ENCODE measurements around the gene TDRD7.

The TDRD7 gene

GRCh38 chr9:97504381-97505216 is 92.7 kb downstream of the TDRD7 start:
- no peak for DNase-seq (ENCODE audit: low read depth in 2 of 2)

GRCh38 chr9:97505845-97506244 is 93.9 kb downstream of the TDRD7 start:
- DNase-seq (ENCODE audit: low read depth in 2 of 2) = no peak

GRCh38 chr9:97506306-97506705 is 94.4 kb downstream of the TDRD7 start:
- no peak for DNase-seq (ENCODE audit: low read depth in 2 of 2)

- no peak for DNase-seq (ENCODE audit: low read depth in 2 of 2)
Measured at GRCh38 chr9:97506787-97507186, 94.9 kb downstream of the TDRD7 start.

- no peak for DNase-seq (ENCODE audit: low read depth in 2 of 2)
Measured at GRCh38 chr9:97507428-97507984, 95.6 kb downstream of the TDRD7 start.

GRCh38 chr9:97508852-97509251 is 97.0 kb downstream of the TDRD7 start:
- DNase-seq (ENCODE audit: low read depth in 2 of 2) = no peak

- no peak for DNase-seq (ENCODE audit: low read depth in 2 of 2)
Measured at GRCh38 chr9:97510797-97511654, 99.1 kb downstream of the TDRD7 start.

GRCh38 chr9:97511655-97512427 is 99.9 kb downstream of the TDRD7 start:
- DNase-seq (ENCODE audit: low read depth in 2 of 2) = no peak

- DNase-seq (ENCODE audit: low read depth in 2 of 2) = no peak
Measured at GRCh38 chr9:97512966-97513560, 101.2 kb downstream of the TDRD7 start.

- no peak for DNase-seq (ENCODE audit: low read depth in 2 of 2)
Measured at GRCh38 chr9:97514531-97514930, 102.6 kb downstream of the TDRD7 start.

GRCh38 chr9:97515662-97516061 is 103.8 kb downstream of the TDRD7 start:
- no peak for DNase-seq (ENCODE audit: low read depth in 2 of 2)

GRCh38 chr9:97516111-97516510 is 104.2 kb downstream of the TDRD7 start:
- no peak for DNase-seq (ENCODE audit: low read depth in 2 of 2)

- no peak for DNase-seq (ENCODE audit: low read depth in 2 of 2)
Measured at GRCh38 chr9:97517331-97518089, 105.6 kb downstream of the TDRD7 start.

GRCh38 chr9:97518166-97518908 is 106.4 kb downstream of the TDRD7 start:
- no peak for DNase-seq (ENCODE audit: low read depth in 2 of 2)

- DNase-seq (ENCODE audit: low read depth in 2 of 2) = no peak
Measured at GRCh38 chr9:97518909-97519307, 107.0 kb downstream of the TDRD7 start.

GRCh38 chr9:97519441-97519970 is 107.6 kb downstream of the TDRD7 start:
- DNase-seq (ENCODE audit: low read depth in 2 of 2) = no peak

GRCh38 chr9:97521576-97522333 is 109.9 kb downstream of the TDRD7 start:
- DNase-seq (ENCODE audit: low read depth in 2 of 2) = no peak

GRCh38 chr9:97524424-97524823 is 112.5 kb downstream of the TDRD7 start:
- no peak for DNase-seq (ENCODE audit: low read depth in 2 of 2)

- no peak for DNase-seq (ENCODE audit: low read depth in 2 of 2)
Measured at GRCh38 chr9:97525451-97525850, 113.6 kb downstream of the TDRD7 start.
